ENCODE data around the gene ATP11A.
A peak's percentile ranks its signal among the peaks of the same experiment; 100 is the strongest.

ATP11A gene

DNA sequence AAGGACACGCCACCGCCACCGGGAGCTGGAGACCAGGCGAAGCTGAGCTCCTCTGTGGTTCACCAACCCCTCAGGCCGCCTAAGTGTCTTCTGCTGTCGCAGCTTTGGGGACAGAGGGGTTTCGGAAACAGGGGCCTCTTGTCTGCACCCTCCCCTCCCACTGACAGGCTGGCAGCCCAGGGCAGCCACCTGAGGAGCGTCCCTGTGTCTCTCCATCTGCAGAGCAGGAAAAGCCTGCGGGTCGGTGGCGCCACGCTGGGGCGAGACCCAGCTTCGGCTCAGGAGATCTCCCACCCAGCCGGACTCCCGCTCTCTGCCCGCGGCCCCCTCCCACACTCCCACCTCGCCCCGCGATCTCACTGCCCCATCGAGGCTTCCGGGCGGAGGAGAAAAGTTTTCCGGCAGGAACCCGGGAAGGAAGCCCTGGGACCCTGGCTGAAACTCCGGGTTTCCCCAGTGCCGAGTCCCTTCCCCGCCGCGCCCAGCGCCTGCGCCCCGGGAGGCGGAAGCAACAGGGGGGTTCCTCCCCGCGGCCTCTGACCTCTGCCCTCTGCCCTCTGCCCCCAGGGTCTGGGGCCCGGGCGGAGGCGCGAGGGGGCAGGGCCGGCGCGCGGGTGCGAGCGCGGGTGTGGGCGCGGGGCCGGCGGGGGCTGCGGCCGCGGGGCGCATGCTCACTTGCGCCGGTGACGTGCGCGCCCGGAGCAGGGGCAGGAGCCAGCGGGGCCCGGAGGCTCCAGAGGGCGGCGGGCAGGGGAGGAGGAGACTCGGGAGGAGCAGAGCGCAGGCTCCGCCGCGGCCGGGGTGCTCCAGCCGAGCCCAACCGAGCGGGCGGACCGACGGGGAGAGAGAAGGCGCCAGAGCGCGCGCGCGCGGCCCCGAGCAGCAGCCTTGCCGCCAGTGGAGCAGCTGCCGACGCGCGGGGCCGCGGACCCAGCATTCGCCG, at the start of gene ATP11A:
Gene ATP11A (plus strand): TSS at position 736 of the 943 bp plus-strand sequence. CDS start 379 bp downstream, outside the sequence.
- peak; percentile 76 to 81 (median 79) for DNase-seq

DNA sequence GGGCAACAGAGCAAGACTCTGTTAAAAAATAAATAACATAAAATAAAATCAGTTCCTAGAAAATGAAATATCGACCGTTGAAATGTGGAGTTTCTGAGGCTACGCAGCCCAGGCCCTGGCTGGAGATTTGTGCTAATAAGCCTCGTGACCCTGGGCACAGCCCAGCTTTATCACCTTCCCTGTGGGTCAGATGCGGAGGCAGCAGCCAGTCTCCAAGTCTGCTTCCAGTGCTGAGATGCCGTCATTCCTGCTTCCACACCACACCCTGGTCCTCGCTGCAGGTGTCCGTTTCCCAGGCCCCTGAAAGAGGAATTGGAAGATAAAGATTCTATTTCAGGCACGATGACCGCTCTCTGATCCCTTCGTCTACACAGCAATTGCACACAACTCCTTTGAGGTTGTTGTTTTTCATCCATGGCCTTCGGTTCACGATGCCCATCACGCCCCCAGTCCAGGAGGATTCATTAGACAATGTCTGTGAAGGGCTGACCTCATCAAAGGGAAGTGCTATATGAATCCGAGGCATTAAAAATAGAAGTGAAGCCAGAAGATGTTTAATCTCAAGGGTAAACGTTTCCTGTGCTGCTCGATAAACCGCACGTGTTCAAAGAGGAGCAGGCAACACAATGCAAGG, 48.3 kb upstream of the ATP11A start:
- no peak for DNase-seq

DNA sequence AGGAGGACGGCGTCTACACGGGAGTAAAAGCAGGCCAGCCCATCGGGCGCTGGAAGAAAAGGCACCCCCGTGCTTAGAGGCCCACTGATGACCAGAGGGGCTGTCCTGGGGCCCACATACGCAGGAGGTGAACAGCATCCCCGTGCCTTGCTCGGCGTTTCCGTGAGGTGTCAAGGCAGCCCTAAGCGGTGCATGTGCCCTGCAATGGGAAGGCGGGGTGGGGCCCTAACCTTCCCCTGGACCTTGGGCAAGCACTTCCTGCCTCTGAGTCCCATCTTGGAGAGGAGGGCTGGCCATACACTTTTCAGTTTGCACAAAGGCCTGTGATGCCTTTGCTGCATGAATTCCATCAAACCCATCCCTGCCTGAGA, 47.8 kb upstream of the ATP11A start:
- no peak for DNase-seq

DNA sequence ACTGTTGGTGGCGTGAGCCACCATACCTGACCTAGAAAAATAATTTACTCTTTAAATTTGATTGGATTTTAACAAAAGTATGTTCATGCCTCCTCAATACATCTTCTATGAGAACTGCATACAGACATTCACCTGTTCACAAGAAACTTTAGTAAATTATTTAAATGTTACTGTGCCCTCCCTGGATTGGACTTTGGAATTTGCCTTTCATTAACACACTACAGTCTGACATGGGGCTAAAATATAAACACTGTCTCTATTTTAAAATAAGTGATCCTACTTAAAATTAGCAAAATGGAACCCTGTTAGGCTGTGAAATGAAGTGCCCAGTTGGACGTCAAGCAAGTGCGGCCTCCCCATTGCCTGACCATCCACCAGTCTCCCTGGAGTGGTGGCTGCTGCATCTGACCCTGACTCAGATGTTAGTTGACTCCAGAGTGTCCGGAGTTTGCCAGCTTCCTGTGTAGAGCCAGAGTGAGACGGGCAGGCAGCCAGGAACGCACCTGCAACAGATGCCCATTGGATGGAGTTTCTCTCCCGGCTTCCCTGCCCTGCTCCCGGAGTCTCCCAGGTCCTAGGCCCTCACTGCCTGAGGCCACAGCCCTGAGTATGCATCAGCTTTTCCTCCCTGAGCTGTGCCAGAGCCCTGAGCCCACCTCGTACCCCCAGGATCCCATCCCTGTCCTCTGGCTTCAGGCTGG, 45.9 kb upstream of the ATP11A start:
- no peak for DNase-seq

DNA sequence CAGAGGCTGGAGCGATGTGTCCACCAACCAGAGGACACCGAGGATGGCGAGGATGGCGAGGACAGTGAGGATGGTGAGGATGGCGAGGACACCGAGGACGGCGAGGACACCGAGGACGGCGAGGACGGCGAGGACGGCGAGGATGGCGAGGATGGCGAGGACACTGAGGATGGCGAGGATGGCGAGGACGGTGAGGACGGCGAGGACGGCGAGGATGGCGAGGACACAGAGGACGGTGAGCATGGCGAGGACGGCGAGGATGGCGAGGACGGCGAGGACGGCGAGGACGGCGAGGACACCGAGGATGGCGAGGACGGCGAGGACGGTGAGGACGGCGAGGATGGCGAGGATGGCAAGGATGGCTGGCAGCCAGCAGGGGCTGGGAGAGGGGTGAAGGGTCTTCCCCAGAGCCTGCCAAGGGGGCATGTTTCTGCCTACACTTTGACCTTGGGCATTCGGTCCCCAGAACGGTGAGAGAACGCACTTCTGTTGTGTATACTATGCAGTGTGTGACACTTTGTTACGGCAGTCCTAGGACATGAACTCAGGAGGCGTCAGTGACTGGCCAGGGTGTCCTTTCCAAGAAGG, 44.4 kb upstream of the ATP11A start:
- DNase-seq, result no peak

DNA sequence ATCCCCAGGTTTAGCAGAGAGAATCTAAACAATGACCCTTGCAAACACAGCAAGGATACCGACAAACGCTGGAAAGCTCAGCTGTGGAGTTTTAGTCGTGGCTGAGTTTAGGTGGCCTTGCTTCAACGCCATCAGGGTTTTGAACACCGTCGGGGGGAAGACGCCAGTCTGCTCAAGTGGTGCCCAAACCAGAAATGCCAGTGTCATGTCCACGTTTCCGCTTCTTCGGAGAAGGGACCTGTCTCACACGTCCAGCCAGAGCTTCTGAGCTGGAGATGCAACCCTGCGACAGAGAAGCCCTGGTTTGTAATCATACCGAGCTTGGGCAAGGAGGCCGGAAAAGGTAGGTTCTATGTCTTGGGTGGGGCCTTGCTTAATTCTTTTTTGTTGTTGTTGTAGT, 42.6 kb upstream of the ATP11A start:
- DNase-seq, result no peak

DNA sequence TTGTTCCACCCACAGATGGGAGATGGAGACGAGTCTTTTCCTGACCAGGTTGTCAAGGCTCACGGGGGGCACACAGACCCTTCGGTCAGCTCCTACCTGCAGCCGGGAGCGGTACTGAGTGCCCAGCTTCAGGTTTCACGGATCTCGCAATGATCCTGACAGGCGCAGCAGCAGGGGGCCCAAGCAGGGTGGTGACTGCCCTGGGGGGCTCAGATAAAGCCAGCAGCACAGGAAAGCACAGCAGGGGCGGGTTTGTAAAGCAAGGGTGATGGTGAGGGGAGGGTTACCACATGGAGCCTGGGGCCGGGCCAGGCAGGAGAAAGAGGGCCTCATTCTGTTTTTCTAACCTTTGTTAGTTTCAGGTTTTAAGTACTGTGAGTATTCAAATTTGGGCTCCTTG, 41.7 kb upstream of the ATP11A start:
- DNase-seq, result no peak

DNA sequence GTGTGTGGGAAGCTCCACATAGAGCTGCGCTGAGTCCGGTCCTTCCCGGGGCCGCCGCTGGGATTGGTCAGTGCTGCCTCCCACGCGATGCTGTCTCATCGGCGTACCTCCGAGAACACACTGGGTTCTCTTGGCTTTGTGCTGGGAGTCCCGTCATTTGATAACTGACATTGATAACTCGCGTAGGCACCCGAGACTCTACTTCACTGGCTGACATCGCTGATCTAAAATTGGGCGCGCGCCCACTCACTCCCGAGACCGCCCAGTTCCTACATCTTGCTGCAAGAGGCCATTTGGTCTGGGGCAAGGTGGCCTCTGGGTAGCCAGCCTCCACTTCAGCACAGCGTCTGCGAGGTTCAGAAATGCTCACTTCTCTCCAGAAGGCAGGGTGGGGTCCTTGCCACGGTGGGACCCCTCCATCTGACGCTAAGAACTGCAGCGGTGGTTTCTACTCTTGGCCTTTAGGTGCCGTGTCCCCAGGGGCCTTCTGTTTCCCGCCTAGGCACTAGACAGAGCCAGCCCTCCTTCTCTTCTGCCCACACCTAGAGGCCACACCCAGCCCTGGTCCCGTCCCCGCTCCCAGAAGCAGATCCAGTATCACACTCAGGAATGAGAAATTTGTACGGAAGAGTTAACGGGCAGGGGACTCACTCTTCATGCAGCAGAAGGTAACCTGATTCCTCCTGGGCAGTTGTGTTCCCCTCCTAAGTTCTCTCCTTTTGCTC, 40.7 kb upstream of the ATP11A start:
- DNase-seq, result no peak

DNA sequence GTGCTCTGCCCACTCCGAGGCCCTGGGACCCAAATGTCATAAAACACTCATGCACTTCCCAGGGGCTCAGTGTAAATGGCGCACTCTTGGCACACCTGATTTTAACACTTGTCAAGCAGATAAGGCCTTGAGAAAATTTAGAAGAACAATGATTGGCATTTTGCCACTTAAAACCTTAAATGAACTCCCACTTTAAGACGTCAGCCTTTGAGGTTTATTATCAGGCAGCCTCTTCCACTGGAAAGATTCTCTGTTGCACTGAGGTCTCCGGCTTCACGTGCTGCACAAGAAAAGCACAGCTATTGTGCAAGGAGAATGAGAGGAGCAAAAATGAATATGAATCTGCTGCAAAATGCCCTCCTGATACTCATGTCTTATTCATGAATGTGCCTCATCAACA, 38.5 kb upstream of the ATP11A start:
- no peak for DNase-seq

DNA sequence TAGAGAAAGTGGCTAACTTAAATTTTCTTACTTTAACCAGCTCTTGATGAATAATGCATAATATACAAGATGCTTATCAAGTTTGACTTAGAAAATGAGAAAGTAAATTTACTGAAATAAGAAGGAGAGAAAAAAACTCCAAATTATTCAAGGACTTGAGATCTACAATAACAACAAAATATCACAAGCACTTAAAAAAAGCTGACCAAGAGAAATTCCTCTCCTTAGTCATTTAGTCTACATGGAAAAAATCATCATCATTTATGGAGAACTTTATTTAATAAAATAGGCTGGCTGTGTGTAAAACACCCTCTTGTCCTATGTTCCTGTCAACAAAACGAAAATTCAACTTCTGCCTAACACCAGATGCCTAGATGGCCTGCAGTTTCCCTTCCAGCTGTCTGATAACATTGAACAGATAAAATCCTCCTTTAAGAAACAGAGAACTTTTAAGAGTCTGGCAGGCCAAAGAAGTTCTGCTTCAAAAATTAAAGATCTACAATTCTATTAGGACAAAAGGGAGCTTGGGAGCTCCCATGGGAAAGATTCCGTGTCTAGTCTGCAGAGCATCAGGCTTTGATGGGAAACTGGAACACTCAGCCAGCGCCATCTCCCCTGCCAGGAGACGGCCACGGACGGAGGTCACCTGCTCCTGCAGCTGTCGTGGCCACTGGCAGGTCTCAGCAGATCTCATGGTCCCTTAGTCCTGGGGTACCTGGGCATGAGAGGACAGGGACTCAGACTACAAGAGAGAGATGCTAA, 37.9 kb upstream of the ATP11A start:
- no peak for DNase-seq

DNA sequence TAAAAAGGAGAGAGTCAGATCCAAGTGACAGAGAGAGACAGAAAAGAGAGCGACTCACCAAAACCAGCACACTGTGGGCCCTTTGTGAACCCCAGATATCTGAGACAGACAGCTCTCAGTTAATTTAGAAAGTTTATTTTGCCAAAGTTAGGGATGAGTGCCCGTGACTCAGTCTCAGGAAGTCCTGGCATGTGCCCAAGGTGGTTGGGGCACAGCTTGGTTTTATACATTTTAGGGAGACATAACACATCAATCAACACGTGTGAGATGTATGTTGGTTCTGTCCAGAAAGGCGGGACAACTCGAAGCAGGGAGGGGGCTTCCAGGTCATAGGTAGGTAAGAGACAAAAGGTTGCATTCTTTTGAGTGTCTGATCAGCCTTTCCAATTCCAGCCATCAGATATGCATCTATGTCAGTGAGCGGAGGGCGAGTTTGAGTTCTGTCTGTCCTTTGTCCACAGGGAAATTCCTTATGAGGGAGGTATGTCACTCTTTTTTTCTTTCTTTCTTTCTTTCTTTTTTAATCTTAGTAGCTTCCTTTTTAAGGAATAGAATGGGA, 37.2 kb upstream of the ATP11A start:
- DNase-seq, result no peak

DNA sequence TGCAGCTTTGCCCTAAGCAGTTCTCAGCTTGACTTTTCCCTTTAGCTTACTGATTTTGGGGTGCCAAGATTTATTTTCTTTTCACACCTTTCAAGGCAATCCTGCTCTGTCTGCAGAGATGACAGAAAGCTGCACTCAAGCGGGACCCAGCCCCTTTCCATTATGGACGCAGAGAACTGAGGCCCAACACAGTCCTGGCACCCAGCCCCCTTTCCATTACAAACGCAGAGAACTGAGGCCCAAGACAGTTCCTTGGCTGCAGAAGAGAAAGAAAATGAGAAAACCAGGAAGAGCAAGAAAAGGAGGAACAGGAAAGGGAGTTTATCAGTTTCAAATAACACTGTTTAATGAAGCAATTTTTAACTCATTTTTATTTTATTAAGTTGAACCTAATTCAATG, 36.8 kb upstream of the ATP11A start:
- DNase-seq, result no peak

DNA sequence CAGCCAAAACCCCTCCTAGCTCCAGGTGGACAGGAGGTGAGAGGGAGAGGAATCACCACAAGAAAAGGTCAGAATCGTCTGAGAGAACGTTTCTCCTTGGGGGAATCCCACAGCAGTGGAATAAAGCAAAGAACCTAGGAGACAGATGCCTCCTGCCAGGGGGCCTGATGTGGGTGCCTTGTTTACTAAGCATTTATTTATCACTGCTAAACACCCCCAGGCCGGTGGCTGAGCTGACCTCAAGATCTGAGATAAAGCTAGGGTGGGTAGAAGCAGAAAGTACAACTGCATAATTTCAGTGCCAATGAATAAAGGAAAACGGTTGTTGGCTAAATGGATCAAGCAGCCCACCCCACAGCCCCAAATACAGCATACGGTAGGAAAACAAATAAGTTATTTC, 33.9 kb upstream of the ATP11A start:
- DNase-seq, result no peak

DNA sequence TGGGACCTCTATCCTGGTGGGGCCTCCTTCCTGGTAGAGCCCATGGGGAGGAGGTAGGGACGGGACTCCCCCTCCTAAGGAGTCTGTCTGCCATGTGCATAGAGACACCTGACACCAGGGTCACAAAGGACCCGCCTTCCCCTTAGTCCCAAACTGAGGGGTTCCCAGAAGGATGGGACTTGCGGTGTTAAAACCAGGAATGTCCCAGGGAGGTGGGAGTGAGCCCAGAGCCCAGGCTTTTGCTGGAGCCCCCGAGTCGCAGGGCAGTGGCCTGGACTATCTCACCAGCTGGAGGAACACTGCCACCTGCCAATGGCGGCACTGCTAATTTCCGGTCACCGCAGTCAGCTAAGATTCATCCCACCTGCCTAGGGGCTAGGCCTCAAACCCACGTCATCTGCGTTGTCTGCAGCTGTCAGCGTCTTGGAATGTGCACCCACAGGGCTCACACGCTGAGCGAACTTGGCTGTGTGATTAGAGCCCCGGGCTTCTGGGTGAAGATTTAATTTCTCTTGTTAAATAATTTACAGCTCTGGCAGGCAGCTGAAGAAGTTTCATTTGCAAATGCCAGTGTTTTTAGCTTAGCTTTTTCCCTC, 31.9 kb upstream of the ATP11A start:
- DNase-seq, result no peak

DNA sequence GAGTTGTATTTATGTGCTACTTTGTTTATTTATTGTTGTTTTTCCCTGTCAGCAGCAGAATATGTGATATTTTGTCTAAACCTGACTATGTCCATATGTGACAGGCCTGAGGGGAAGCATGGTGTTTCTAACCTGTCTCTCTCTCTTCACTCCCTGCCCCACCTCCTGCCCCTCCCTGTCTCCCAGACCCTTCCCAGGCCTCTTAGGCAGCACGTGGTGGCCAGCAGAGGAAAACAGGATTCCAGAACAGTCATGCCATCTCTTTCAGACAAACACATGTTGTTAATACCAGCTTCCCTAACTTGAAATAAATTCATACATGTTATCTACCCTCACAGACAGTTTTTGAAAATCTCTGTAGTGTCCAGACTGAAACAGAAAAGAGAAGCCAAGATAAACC, 31.0 kb upstream of the ATP11A start:
- no peak for DNase-seq

DNA sequence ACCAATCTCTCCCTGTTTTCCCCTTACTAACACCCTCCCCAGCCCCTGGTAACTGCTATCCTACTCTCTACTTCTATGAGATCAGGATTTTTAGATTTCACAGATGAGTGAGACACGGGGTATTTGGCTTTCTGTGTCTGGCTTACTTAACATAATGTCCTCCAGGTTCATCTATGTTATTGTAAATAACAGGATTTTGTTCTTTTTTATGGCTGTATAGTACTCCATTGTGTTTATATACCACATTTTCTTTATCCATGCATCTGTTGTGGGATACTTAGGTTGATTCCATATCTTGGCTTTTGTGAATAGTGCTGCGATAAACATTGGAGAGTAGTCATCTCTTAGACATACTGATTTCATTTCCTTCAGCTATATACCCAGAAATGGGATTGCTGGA, 28.5 kb upstream of the ATP11A start:
- DNase-seq, result no peak

DNA sequence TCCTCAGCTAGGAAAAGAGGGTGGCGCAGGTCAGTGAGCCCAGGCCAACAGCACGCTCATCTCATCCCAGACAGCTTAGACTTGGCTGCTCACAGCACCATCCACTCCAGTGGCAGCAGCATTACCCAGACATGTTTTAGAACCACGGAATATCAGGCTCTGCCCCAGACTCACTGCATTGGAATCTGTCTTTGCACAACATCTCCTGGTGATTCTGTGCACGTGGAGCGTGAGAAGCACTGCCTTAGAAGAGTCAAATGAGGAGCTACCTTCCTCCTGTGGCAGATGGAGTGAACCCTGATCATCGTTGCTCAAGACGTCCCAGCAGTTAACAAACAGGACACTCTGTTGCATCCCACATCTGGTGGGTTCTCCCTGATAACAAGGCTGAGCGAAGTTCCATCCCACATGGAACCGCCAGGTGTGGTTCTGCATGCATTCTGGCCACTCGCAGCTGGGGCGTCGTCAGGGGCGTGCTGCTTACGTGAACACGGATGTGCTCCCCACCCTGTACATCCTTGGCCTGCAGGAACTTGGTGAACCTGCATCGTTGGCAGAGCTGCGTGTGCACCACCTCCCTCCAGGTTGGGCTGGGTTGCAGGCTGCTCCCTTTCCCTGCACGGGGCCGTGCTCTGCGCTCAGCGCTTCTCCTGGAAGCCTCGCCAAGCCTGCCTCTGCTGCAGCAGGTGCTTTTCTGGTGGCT, 25.2 kb upstream of the ATP11A start:
- no peak for DNase-seq

DNA sequence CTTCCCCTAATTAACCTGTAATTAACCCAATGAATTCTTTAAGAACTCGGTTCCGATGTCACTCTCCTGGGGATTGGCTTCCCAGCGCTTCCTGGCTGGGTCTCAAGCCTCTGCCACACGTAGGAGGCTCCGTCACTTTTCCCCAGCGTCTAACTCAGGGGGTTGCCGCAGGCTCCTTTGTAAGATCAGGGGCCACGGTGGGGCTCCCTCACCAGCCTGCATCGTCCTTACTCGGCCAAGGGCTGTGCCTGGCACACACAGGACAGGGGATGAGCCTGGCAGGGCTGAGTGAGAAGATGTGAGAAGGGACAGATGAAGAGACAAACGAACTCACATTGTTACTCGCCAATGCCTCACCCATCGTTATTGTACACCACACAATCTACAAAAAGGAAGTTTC, 20.9 kb upstream of the ATP11A start:
- DNase-seq, result no peak

DNA sequence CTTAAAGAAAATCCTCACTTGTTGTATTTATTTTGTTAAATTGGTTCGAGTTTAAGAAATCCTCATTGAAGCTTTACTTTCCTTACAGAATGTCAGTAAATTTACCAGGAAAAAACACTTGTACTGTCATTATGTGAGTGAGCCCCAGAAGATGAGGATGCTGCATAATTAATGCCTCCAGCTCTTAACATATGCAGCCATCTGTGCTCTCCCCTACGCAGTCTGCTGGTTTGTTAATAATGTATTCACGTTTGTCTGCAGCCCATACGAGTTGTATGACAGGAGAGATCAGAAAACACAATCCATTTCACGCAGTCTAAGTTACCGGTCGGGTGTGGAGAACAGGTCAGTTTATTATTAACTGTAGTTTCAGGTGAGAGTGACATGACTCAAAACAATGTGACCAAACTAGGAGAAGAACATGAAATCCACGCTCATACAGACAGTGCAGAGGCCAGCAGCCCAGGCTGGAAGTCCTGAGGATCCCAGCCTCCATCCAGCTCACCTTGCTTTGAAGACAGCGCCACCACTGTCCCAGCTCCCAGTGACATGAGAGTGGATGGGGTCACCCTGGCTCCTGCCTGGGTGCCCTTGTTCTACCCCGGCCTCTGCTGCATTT, 19.8 kb upstream of the ATP11A start:
- DNase-seq, result no peak

DNA sequence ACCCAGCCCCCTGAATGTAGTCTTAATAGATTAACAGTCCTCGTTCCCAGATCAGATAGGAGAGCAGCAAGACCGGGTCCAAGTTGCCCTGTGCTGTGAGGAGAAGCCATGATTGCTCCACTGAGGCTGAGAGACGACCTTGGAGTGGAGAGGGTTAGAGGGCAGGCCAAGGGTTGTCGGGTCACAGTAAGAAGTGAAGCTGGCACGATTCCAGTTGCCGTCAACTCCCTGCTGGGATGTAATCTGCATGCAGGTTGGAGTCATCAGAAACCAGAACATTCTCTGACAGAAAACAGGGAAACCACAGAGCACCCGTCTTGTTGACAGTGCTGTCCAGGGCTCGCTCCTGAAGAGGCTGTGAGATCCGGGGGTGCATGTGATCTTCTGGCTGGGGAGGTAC, 19.0 kb upstream of the ATP11A start:
- DNase-seq, result no peak
